GM23338 (cell line): Measurements from ENCODE around the gene TSC22D2. TPM values are rescaled to one million over a fixed set of nuclear protein-coding genes. Genes with fewer than 3 reads are reported as not detected.

Source experiments
- ATAC-seq: fragments of 200-7000 bp; cut with Tn5 transposase; 3 replicates; pipeline ENCODE4 v1.9.1; 2020
- DNase-seq: peaks from one replicate; pipeline ENCODE4 v3.0.0-alpha.2; 2015; ENCODE audit warnings: low spot score
- H2AFZ ChIP-seq: fragments of 200-600 bp; sonication (generic); 2 replicates; pipeline ENCODE4 v1.8.0; 2016; ENCODE audit warnings: antibody characterized with exemption, mild to moderate bottlenecking, moderate library complexity
- H3F3A ChIP-seq: fragments of 200-600 bp; sonication (generic); replicated peaks from 2 replicates; pipeline ENCODE4 v1.8.0; 2017; ENCODE audit warnings: antibody characterized with exemption, mixed run types, low read depth
- H3K27ac ChIP-seq: fragments of 200-600 bp; sonication (generic); 2 replicates; pipeline ENCODE4 v1.6.1; 2016; ENCODE audit warnings: low read depth
- H3K27me3 ChIP-seq: fragments of 200-600 bp; sonication (generic); 2 replicates; pipeline ENCODE4 v1.8.0; 2016; ENCODE audit warnings: mild to moderate bottlenecking, mixed run types, moderate library complexity; ENCODE audit not compliant: insufficient read depth
- H3K36me3 ChIP-seq: fragments of 200-600 bp; sonication (generic); 2 replicates; pipeline ENCODE4 v1.8.0; 2016; ENCODE audit warnings: mild to moderate bottlenecking; ENCODE audit not compliant: insufficient read depth
- H3K4me1 ChIP-seq: fragments of 200-600 bp; sonication (generic); 2 replicates; pipeline ENCODE4 v1.8.0; 2016; ENCODE audit warnings: mild to moderate bottlenecking, moderate library complexity; ENCODE audit not compliant: insufficient read depth
- H3K4me2 ChIP-seq: fragments of 200-600 bp; sonication (generic); 2 replicates; pipeline ENCODE4 v1.7.1; 2017; ENCODE audit warnings: mixed run types
- H3K4me3 ChIP-seq: fragments of 200-600 bp; sonication (generic); 2 replicates; pipeline ENCODE4 v1.6.1; 2016; ENCODE audit warnings: mixed run types
- H3K79me2 ChIP-seq: fragments of 200-600 bp; sonication (generic); replicated peaks from 2 replicates; pipeline ENCODE4 v1.8.0; 2017; ENCODE audit warnings: mild to moderate bottlenecking; ENCODE audit not compliant: insufficient read depth
- H3K9me2 ChIP-seq: fragments of 200-600 bp; sonication (generic); 2 replicates; pipeline ENCODE4 v1.8.0; 2017; ENCODE audit not compliant: insufficient read depth
- H4K20me1 ChIP-seq: fragments of 200-600 bp; sonication (generic); replicated peaks from 2 replicates; pipeline ENCODE4 v1.8.0; 2017; ENCODE audit warnings: mild to moderate bottlenecking; ENCODE audit not compliant: insufficient read depth
- H3K27ac Mint-ChIP-seq: 2 replicates; pipeline ENCODE4 v1.8.0; 2020; ENCODE audit warnings: inconsistent platforms, mild to moderate bottlenecking, moderate library complexity, mixed read lengths
- H3K27me3 Mint-ChIP-seq: 3 replicates; pipeline ENCODE4 v1.8.0; 2022; ENCODE audit warnings: low read depth, mild to moderate bottlenecking, moderate library complexity, mixed read lengths, inconsistent platforms; ENCODE audit not compliant: insufficient read depth, poor library complexity
- H3K36me3 Mint-ChIP-seq: 3 replicates; pipeline ENCODE4 v1.8.0; 2021; ENCODE audit warnings: low read depth, mild to moderate bottlenecking, inconsistent platforms, moderate library complexity, mixed read lengths
- H3K4me1 Mint-ChIP-seq: 3 replicates; pipeline ENCODE4 v1.8.0; 2020; ENCODE audit warnings: mild to moderate bottlenecking, inconsistent platforms, mixed read lengths
- H3K4me3 Mint-ChIP-seq: 3 replicates; pipeline ENCODE4 v1.8.0; 2021; ENCODE audit warnings: moderate library complexity, mild to moderate bottlenecking, inconsistent platforms, mixed read lengths
- H3K9me3 Mint-ChIP-seq: 3 replicates; pipeline ENCODE4 v1.8.0; 2020; ENCODE audit warnings: moderate library complexity, mild to moderate bottlenecking, inconsistent platforms, mixed read lengths
- CREB1 ChIP-seq: fragments of 250-450 bp; sonication (Bioruptor Pico); IDR thresholded peaks from 2 replicates; pipeline ENCODE4 v1.5.0; 2020; ENCODE audit warnings: low read depth, mild to moderate bottlenecking, moderate library complexity
- CTCF ChIP-seq, 2 experiments: fragments of 200-600 bp in 1 of 2; sonication (generic) in 1 of 2; conservative IDR thresholded peaks; 2 replicates each; pipeline versions ENCODE4 v1.5.1 to v1.6.1; 2016 to 2017; ENCODE audit warnings: antibody characterized with exemption in 2 of 2, low read depth in 2 of 2, mild to moderate bottlenecking in 2 of 2, moderate library complexity in 1 of 2
- EZH2 ChIP-seq: fragments of 200-600 bp; sonication (generic); IDR thresholded peaks from one replicate; pipeline ENCODE4 v1.8.0; 2017; ENCODE audit warnings: antibody characterized with exemption, mild to moderate bottlenecking, low read depth; ENCODE audit not compliant: unreplicated experiment
- EZH2phosphoT487 ChIP-seq: fragments of 200-600 bp; sonication (generic); IDR thresholded peaks from one replicate; pipeline ENCODE4 v1.8.1; 2018; ENCODE audit warnings: antibody characterized with exemption; ENCODE audit not compliant: unreplicated experiment
- JUNB ChIP-seq: IDR thresholded peaks from one replicate; pipeline ENCODE4 v1.6.1; 2016; ENCODE audit warnings: antibody characterized with exemption; ENCODE audit not compliant: unreplicated experiment
- POLR2AphosphoS5 ChIP-seq: IDR thresholded peaks from 2 replicates; pipeline ENCODE4 v1.6.1; 2016; ENCODE audit warnings: antibody characterized with exemption, low read depth
- ZNF114 ChIP-seq: fragments of 250-450 bp; sonication (Bioruptor Pico); IDR thresholded peaks from 2 replicates; pipeline ENCODE4 v1.5.0; 2020; ENCODE audit warnings: mild to moderate bottlenecking, moderate library complexity
- ZNF331 ChIP-seq: fragments of 250-450 bp; sonication (Bioruptor Pico); IDR thresholded peaks from 2 replicates; pipeline ENCODE4 v1.5.0; 2020; ENCODE audit warnings: low read depth, mild to moderate bottlenecking, moderate library complexity
- ZNF462 ChIP-seq: fragments of 250-450 bp; sonication (Bioruptor Pico); IDR thresholded peaks from 2 replicates; pipeline ENCODE4 v1.5.0; 2020; ENCODE audit warnings: mild to moderate bottlenecking, moderate library complexity
- polyA plus RNA-seq: library from polyadenylated mRNA; unstranded; fragments of >200 nt; fragmentation: Nextera tagmentation; extraction: Ambion mirVana; gene quantifications from 2 replicates; pipeline ENCODE4 v1.2.1, GENCODE V29; 2016
- total RNA-seq: library from RNA; depleted of rRNA; stranded (reverse); fragments of >200 nt; shearing (Covaris generic); gene quantifications from 2 replicates; pipeline ENCODE4 v1.2.3, GENCODE V29; 2014

The TSC22D2 gene
- total and polyA plus RNA-seq, 2 experiments from 2014 or later, result 18.6 to 34.2 TPM

GRCh38 chr3:150479370-150479769, 71.3 kb downstream of the TSC22D2 start:
- H3K27me3 ChIP-seq, result no peaks in the 10 kb centered on the region
- no peak overlapping the region for H3K4me3 Mint-ChIP-seq
- no peaks in the 10 kb centered on the region for H3K36me3 Mint-ChIP-seq
- H3K9me3 Mint-ChIP-seq, result no peaks in the 10 kb centered on the region
- no peaks in the 10 kb centered on the region for H3F3A ChIP-seq
- no peak for ATAC-seq
- H4K20me1 ChIP-seq, result no peaks in the 10 kb centered on the region
- H3K4me3 ChIP-seq, result no peak overlapping the region
- no peak for DNase-seq
- peaks cover 8% of the 10 kb centered on the region; the same call in 2 of the 3 replicates for H3K4me1 Mint-ChIP-seq
- H3K27ac Mint-ChIP-seq, result no peak overlapping the region
- no peaks in the 10 kb centered on the region for H3K4me1 ChIP-seq
- no peak for TF ChIP-seq ZNF114
- no peak for TF ChIP-seq POLR2AphosphoS5
- TF ChIP-seq ZNF462 (CRISPR knock-in tag), result no peak
- TF ChIP-seq EZH2, result no peak
- no peak for TF ChIP-seq ZNF331 (CRISPR knock-in tag)
- no peak for TF ChIP-seq CTCF (conservative IDR thresholded peaks at IDR 0.05; ENCODE audit: low read depth in 2 of 2)
- TF ChIP-seq JUNB, result no peak
- no peak for TF ChIP-seq CREB1 (CRISPR knock-in tag)
- TF ChIP-seq EZH2phosphoT487, result no peak
- H3K79me2 ChIP-seq, result no peaks in the 10 kb centered on the region
- no peak overlapping the region for H2AFZ ChIP-seq
- H3K9me2 ChIP-seq, result no peaks in the 10 kb centered on the region
- H3K4me2 ChIP-seq, result no peak overlapping the region
- H3K27me3 Mint-ChIP-seq, result no peaks in the 10 kb centered on the region
- H3K27ac ChIP-seq, result no peak overlapping the region
- no peaks in the 10 kb centered on the region for H3K36me3 ChIP-seq
